A549 (cell line): ENCODE data around the gene KMO. TPM values are rescaled to one million over a fixed set of nuclear protein-coding genes. Genes with fewer than 3 reads are reported as not detected.

Experiments
- ATAC-seq, 2 experiments: fragments of 200-7000 bp in 1 of 2; fragments of >200 bp in 1 of 2; cut with Nextera tagmentation in 1 of 2; cut with Tn5 transposase in 1 of 2; 3 replicates each; pipeline versions ENCODE4 v1.8.0 to v1.9.1; 2018 to 2020; ENCODE audit warnings: mild to moderate bottlenecking in 1 of 2, moderate library complexity in 1 of 2
- CTCF ChIA-PET: fragments of 300-600 bp; sonication (Branson Sonifier 250); formaldehyde crosslinking; extraction: SDS; loops from one replicate; lab custom pipeline; 2021; ENCODE audit warnings: antibody characterized with exemption, inconsistent platforms; lab: Yijun Ruan, JAX
- POLR2A ChIA-PET: fragments of 350-600 bp; formaldehyde crosslinking; extraction: SDS; loops from one replicate; lab custom pipeline; 2021; ENCODE audit warnings: antibody characterized with exemption, inconsistent platforms; lab: Yijun Ruan, JAX
- DNase-seq, 2 experiments: peaks; one replicate each; pipeline versions ENCODE4 v3.0.0 to v3.0.0-alpha.2; 2011 to 2016; ENCODE audit warnings: low read depth in 1 of 2, low spot score in 1 of 2
- FAIRE-seq: peaks from 2 replicates; lab custom pipeline; 2011; peaks lifted over from hg19 to GRCh38; lab: Jason Lieb, UNC
- H3K27ac ChIP-seq, 2 experiments: fragments of >200 bp; sonication (Bioruptor Twin); formaldehyde crosslinking; 3 replicates each; pipeline ENCODE4 v1.5.1; 2016 to 2017
- H3K4me1 ChIP-seq: fragments of >200 bp; sonication (Bioruptor Twin); formaldehyde crosslinking; 3 replicates; pipeline ENCODE4 v1.6.1; 2016
- H3K4me2 ChIP-seq: fragments of >200 bp; sonication (Bioruptor Twin); formaldehyde crosslinking; 3 replicates; pipeline ENCODE4 v1.6.1; 2016
- H3K4me3 ChIP-seq: fragments of >200 bp; sonication (Bioruptor Twin); formaldehyde crosslinking; 3 replicates; pipeline ENCODE4 v1.5.1; 2016
- H3K9me3 ChIP-seq: fragments of >200 bp; sonication (Bioruptor Twin); formaldehyde crosslinking; 3 replicates; pipeline ENCODE4 v1.6.1; 2016
- BHLHE40 ChIP-seq: IDR thresholded peaks from 2 replicates; pipeline ENCODE4 v1.6.1; 2012; ENCODE audit warnings: low read depth, low read length, inconsistent platforms
- CHD2 ChIP-seq: fragments of 150-350 bp; IDR thresholded peaks from 2 replicates; pipeline ENCODE4 v1.6.1; 2014; ENCODE audit warnings: low read length; ENCODE audit not compliant: partially characterized antibody
- CHD4 ChIP-seq: fragments of 200-600 bp; sonication (generic); IDR thresholded peaks from 2 replicates; pipeline ENCODE4 v1.6.1; 2016; ENCODE audit warnings: antibody characterized with exemption, mild to moderate bottlenecking, borderline replicate concordance
- CTCF ChIP-seq: fragments of >200 bp; sonication (Bioruptor Twin); formaldehyde crosslinking; IDR thresholded peaks from 3 replicates; pipeline ENCODE4 v1.5.1; 2016
- ELK1 ChIP-seq: fragments of 150-350 bp; IDR thresholded peaks from 2 replicates; pipeline ENCODE4 v1.6.1; 2014; ENCODE audit warnings: low read depth, mild to moderate bottlenecking, low read length
- ESRRA ChIP-seq: fragments of 150-350 bp; IDR thresholded peaks from 2 replicates; pipeline ENCODE4 v1.6.1; 2014; ENCODE audit warnings: mild to moderate bottlenecking, low read length, borderline replicate concordance
- HOXB13 ChIP-seq: fragments of 250-450 bp; sonication (Bioruptor Pico); IDR thresholded peaks from 2 replicates; pipeline ENCODE4 v1.5.0; 2020; ENCODE audit warnings: low read depth, mild to moderate bottlenecking, moderate library complexity
- KDM1A ChIP-seq: fragments of 200-600 bp; sonication (generic); IDR thresholded peaks from 2 replicates; pipeline ENCODE4 v1.6.1; 2016; ENCODE audit warnings: low read depth, mild to moderate bottlenecking
- KDM5A ChIP-seq: fragments of 200-600 bp; sonication (generic); IDR thresholded peaks from 2 replicates; pipeline ENCODE4 v1.6.1; 2016; ENCODE audit warnings: antibody characterized with exemption, mild to moderate bottlenecking
- MAFK ChIP-seq: fragments of 450-650 bp; IDR thresholded peaks from 2 replicates; pipeline ENCODE4 v1.6.1; 2014; ENCODE audit not compliant: partially characterized antibody
- MAZ ChIP-seq: fragments of 150-350 bp; IDR thresholded peaks from 2 replicates; pipeline ENCODE4 v1.6.1; 2014; ENCODE audit warnings: antibody characterized with exemption, low read depth, low read length, borderline replicate concordance
- MYC ChIP-seq: IDR thresholded peaks from 2 replicates; pipeline ENCODE4 v1.6.1; 2012; ENCODE audit warnings: mild to moderate bottlenecking, inconsistent platforms, low read length, improper control_type of control experiment, borderline replicate concordance
- NFE2L2 ChIP-seq: fragments of 150-350 bp; conservative IDR thresholded peaks from 2 replicates; pipeline ENCODE4 v1.6.1; 2014; ENCODE audit warnings: low read length
- PHF8 ChIP-seq: fragments of 200-600 bp; sonication (generic); IDR thresholded peaks from 2 replicates; pipeline ENCODE4 v1.6.1; 2016; ENCODE audit warnings: low read depth, mild to moderate bottlenecking, antibody characterized with exemption, moderate library complexity, borderline replicate concordance
- POLR2AphosphoS2 ChIP-seq: conservative IDR thresholded peaks from 2 replicates; pipeline ENCODE4 v1.6.1; 2012; ENCODE audit warnings: low read length, improper control_type of control experiment, inconsistent platforms
- RAD21 ChIP-seq, 2 experiments: fragments of >200 bp in 1 of 2; sonication (Bioruptor Twin) in 1 of 2; formaldehyde crosslinking in 1 of 2; IDR thresholded peaks in 1 of 2; conservative IDR thresholded peaks in 1 of 2; 2 replicates in 1 of 2; 3 replicates in 1 of 2; pipeline ENCODE4 v1.6.1; 2012 to 2018; ENCODE audit warnings: inconsistent platforms in 1 of 2
- SMC3 ChIP-seq: fragments of >200 bp; sonication (Bioruptor Twin); formaldehyde crosslinking; IDR thresholded peaks from 3 replicates; pipeline ENCODE4 v1.6.1; 2018; ENCODE audit warnings: inconsistent platforms
- TP53 ChIP-seq: fragments of 250-450 bp; sonication (Bioruptor Pico); IDR thresholded peaks from 2 replicates; pipeline ENCODE4 v1.5.0; 2021; ENCODE audit warnings: mild to moderate bottlenecking, moderate library complexity
- USF2 ChIP-seq: fragments of 450-650 bp; IDR thresholded peaks from 2 replicates; pipeline ENCODE4 v1.6.1; 2014; ENCODE audit warnings: antibody characterized with exemption
- ZC3H11A ChIP-seq: fragments of 450-650 bp; IDR thresholded peaks from 2 replicates; pipeline ENCODE4 v1.6.1; 2014; ENCODE audit warnings: antibody characterized with exemption, mild to moderate bottlenecking
- ZNF302 ChIP-seq: fragments of 250-450 bp; sonication (Bioruptor Pico); IDR thresholded peaks from 2 replicates; pipeline ENCODE4 v1.9.0; 2021; ENCODE audit warnings: inconsistent platforms, mild to moderate bottlenecking, moderate library complexity
- WGBS: methylation state at CpG from one replicate; pipeline ENCODE4 v1.1.6; 2017; ENCODE audit errors: missing lambda C conversion rate; 5-methylcytosine and 5-hydroxymethylcytosine counted together
- polyA plus RNA-seq, 4 experiments: library from polyadenylated mRNA; depleted of rRNA in 3 of 4; stranded (reverse); fragments of >200 nt; fragmentation: RNase III in 1 of 4; extraction: RNeasy Plus Mini Kit Qiagen cat#74134 plus additional on column Dnase treatment in 1 of 4; gene quantifications; 2 replicates in 3 of 4; 3 replicates in 1 of 4; pipeline ENCODE4 v1.2.3, GENCODE V29; 2011 to 2017

KMO gene
- polyA plus RNA-seq, 2 of the 4 experiments (the other 2 are of a cell fraction): 0.35 to 0.47 TPM

GRCh38 chr1:241485145-241485544, 47.0 kb upstream of the KMO start:
- H3K4me2 ChIP-seq: no peak overlapping the region
- H3K4me1 ChIP-seq: peaks cover 18% of the 10 kb centered on the region; the same call in 2 of the 3 replicates
- DNase-seq (no peak), FAIRE-seq (no peak), ATAC-seq (no peak)
- no peak for TF ChIP-seq KDM5A
- WGBS: 89% methylated on average over 3 of the region's 3 CpGs
- no peak overlapping the region for H3K27ac ChIP-seq
- ChIA-PET CTCF (interaction anchor here (0.9 to 1.7 kb wide), 9 partner anchors 9 to 753 kb away, joined by 3 to 8 read pairs (median 5); no protein-coding TSS in a partner anchor), POLR2A (no interaction called here)
- no peak overlapping the region for H3K4me3 ChIP-seq
- no peaks in the 10 kb centered on the region for H3K9me3 ChIP-seq

GRCh38 chr1:241485554-241485992, 46.6 kb upstream of the KMO start:
- 15% methylated on average over 4 of the region's 4 CpGs for WGBS
- Histone ChIP-seq H3K4me3 (no peak overlapping the region), H3K4me1 (peaks cover 18% of the 10 kb centered on the region; the same call in 2 of the 3 replicates), H3K9me3 (no peaks in the 10 kb centered on the region), H3K27ac (no peak overlapping the region), H3K4me2 (no peak overlapping the region)
- ChIA-PET CTCF (interaction anchor here (0.8 to 1.7 kb wide), 14 partner anchors 9 to 754 kb away, joined by 3 to 8 read pairs (median 4); no protein-coding TSS in a partner anchor), POLR2A (no interaction called here)
- TF ChIP-seq ZC3H11A (no peak), NFE2L2 (no peak), RAD21 (conservative IDR thresholded peaks at IDR 0.05 in 1 of 2, IDR thresholded peaks at IDR 0.05 in 1 of 2) (peak; percentile 36 to 56; a peak in 4 of 5 replicates), USF2 (no peak), PHF8 (no peak), ZNF302 (CRISPR knock-in tag) (no peak), SMC3 (peak; percentile 59; the same call in 2 of the 3 replicates), CTCF (peak; percentile 58)
- DNase-seq (peak; percentile 13 to 37), ATAC-seq (peak; percentile 65 to 83; a peak in 4 of 6 replicates), FAIRE-seq (peak; percentile 96)

- 75% methylated on average over 1 of the region's 1 CpG for WGBS
- H3K4me3 ChIP-seq: no peak overlapping the region
- no peak overlapping the region for H3K27ac ChIP-seq
- TF ChIP-seq ESRRA (no peak), MAFK (peak; percentile 60)
- CTCF ChIA-PET: interaction anchor here (0.7 to 1.4 kb wide), 4 partner anchors 11 to 601 kb away, joined by 3 to 4 read pairs (median 3); no protein-coding TSS in a partner anchor
- FAIRE-seq: no peak
- no peaks in the 10 kb centered on the region for H3K4me1 ChIP-seq
- no peak for DNase-seq
- H3K4me2 ChIP-seq: no peak overlapping the region
- no peak for ATAC-seq
- POLR2A ChIA-PET: no interaction called here
- no peaks in the 10 kb centered on the region for H3K9me3 ChIP-seq
Measured at GRCh38 chr1:241488739-241489138, 43.4 kb upstream of the KMO start.

GRCh38 chr1:241495741-241496140, 36.4 kb upstream of the KMO start:
- no peak for FAIRE-seq
- TF ChIP-seq ELK1 (no peak), CHD2 (no peak), NFE2L2 (no peak), CHD4 (no peak), BHLHE40 (no peak), MAZ (no peak), MYC (no peak), TP53 (CRISPR knock-in tag) (no peak), POLR2AphosphoS2 (no peak), CTCF (no peak), KDM1A (no peak), HOXB13 (no peak), RAD21 (conservative IDR thresholded peaks at IDR 0.05 in 1 of 2, IDR thresholded peaks at IDR 0.05 in 1 of 2) (no peak)
- Histone ChIP-seq H3K4me3 (no peak overlapping the region), H3K27ac (no peak overlapping the region), H3K4me2 (no peak overlapping the region), H3K4me1 (no peaks in the 10 kb centered on the region), H3K9me3 (no peaks in the 10 kb centered on the region)
- no peak for DNase-seq
- ChIA-PET CTCF (no interaction called here), POLR2A (no interaction called here)
- WGBS: 90% methylated on average over 5 of the region's 5 CpGs
- ATAC-seq: no peak
